K562 (cell line): ENCODE data around the gene TRAPPC5. TPM values are rescaled to one million over a fixed set of nuclear protein-coding genes. Genes with fewer than 3 reads are reported as not detected.

ENCODE experiments used
- CC2D1A ChIP-seq: fragments of 450-650 bp; IDR thresholded peaks from 2 replicates; pipeline ENCODE4 v1.6.1; 2017; ENCODE audit warnings: mild to moderate bottlenecking
- CGGBP1 ChIP-seq: fragments of 250-450 bp; sonication (Bioruptor Pico); IDR thresholded peaks from 2 replicates; pipeline ENCODE4 v1.9.0; 2021; ENCODE audit warnings: mild to moderate bottlenecking
- CHD1 ChIP-seq: fragments of 200-600 bp; sonication (generic); IDR thresholded peaks from one replicate; pipeline ENCODE4 v1.6.1; 2012; ENCODE audit warnings: mild to moderate bottlenecking, moderate library complexity, low read length, inconsistent platforms
- CTCF ChIP-seq, 3 experiments: IDR thresholded peaks in 2 of 3; conservative IDR thresholded peaks in 1 of 3; 2 replicates each; pipeline ENCODE4 v1.5.1; 2011 to 2012; ENCODE audit warnings: low read length in 3 of 3, mild to moderate bottlenecking in 3 of 3, control low read depth in 2 of 3, improper control_type of control experiment in 1 of 3, inconsistent platforms in 1 of 3, low read depth in 1 of 3, mixed read lengths in 1 of 3, moderate library complexity in 1 of 3; ENCODE audit not compliant: insufficient read depth in 2 of 3
- ETV6 ChIP-seq, 3 experiments: fragments of 150-350 bp in 1 of 3; sonication (generic) in 1 of 3; formaldehyde crosslinking in 1 of 3; IDR thresholded peaks; 2 replicates each; pipeline versions ENCODE4 v1.6.1 to v1.8.0; 2014 to 2022; ENCODE audit warnings: borderline replicate concordance in 2 of 3, low read depth in 2 of 3, antibody characterized with exemption in 1 of 3, low read length in 1 of 3, mild to moderate bottlenecking in 1 of 3, missing genetic modification reagents in 1 of 3
- HINFP ChIP-seq: fragments of 450-650 bp; conservative IDR thresholded peaks from 2 replicates; pipeline ENCODE4 v1.6.1; 2016; ENCODE audit warnings: missing genetic modification characterization, low read depth, mild to moderate bottlenecking, control low read depth, missing compliant biosample characterization
- HMG20A ChIP-seq: fragments of 450-650 bp; formaldehyde crosslinking; conservative IDR thresholded peaks from 2 replicates; pipeline ENCODE4 v1.4.0; 2020; ENCODE audit warnings: mild to moderate bottlenecking, mixed read lengths
- MTA3 ChIP-seq: fragments of 450-650 bp; formaldehyde crosslinking; IDR thresholded peaks from 2 replicates; pipeline ENCODE4 v1.6.1; 2017; ENCODE audit warnings: mild to moderate bottlenecking, borderline replicate concordance
- MXI1 ChIP-seq: IDR thresholded peaks from 2 replicates; pipeline ENCODE4 v1.6.1; 2011; ENCODE audit warnings: low read depth, mild to moderate bottlenecking, improper control_type of control experiment, low read length
- POLR2AphosphoS5 ChIP-seq: IDR thresholded peaks from 2 replicates; pipeline ENCODE4 v1.6.1; 2011; ENCODE audit warnings: mild to moderate bottlenecking, low read depth, low read length, moderate library complexity; ENCODE audit not compliant: control insufficient read depth, insufficient read depth
- PTTG1 ChIP-seq: fragments of 450-650 bp; IDR thresholded peaks from 2 replicates; pipeline ENCODE4 v1.6.1; 2016; ENCODE audit warnings: low read depth, mild to moderate bottlenecking, missing genetic modification characterization, missing compliant biosample characterization
- TRIM25 ChIP-seq: fragments of 450-650 bp; IDR thresholded peaks from 2 replicates; pipeline ENCODE4 v1.7.0; 2016; ENCODE audit warnings: borderline replicate concordance
- YBX1 ChIP-seq: fragments of 450-650 bp; IDR thresholded peaks from 2 replicates; pipeline ENCODE4 v1.7.1; 2016; ENCODE audit warnings: mild to moderate bottlenecking
- ZBTB33 ChIP-seq: sonication (generic); formaldehyde crosslinking; IDR thresholded peaks from 2 replicates; pipeline ENCODE4 v1.8.1; 2023; ENCODE audit warnings: mild to moderate bottlenecking, missing genetic modification reagents
- ZBTB8A ChIP-seq: fragments of 450-650 bp; IDR thresholded peaks from 2 replicates; pipeline ENCODE4 v1.6.1; 2018; ENCODE audit warnings: mild to moderate bottlenecking, moderate library complexity; ENCODE audit not compliant: partially characterized antibody
- ZC3H8 ChIP-seq: fragments of 450-650 bp; IDR thresholded peaks from 2 replicates; pipeline ENCODE4 v1.6.1; 2017
- ZKSCAN1 ChIP-seq: fragments of 150-350 bp; IDR thresholded peaks from 2 replicates; pipeline ENCODE4 v1.6.1; 2016; ENCODE audit warnings: low read depth, low read length
- ZNF316 ChIP-seq: fragments of 450-650 bp; IDR thresholded peaks from 2 replicates; pipeline ENCODE4 v1.6.1; 2016
- ZNF444 ChIP-seq: fragments of 250-450 bp; sonication (Bioruptor Pico); IDR thresholded peaks from 2 replicates; pipeline ENCODE4 v1.4.0; 2020; ENCODE audit warnings: mild to moderate bottlenecking, moderate library complexity
- ZNF507 ChIP-seq: conservative IDR thresholded peaks from 2 replicates; pipeline ENCODE4 v1.6.1; 2017; ENCODE audit warnings: missing genetic modification characterization, missing compliant biosample characterization
- ZNF57 ChIP-seq: fragments of 450-650 bp; formaldehyde crosslinking; IDR thresholded peaks from 2 replicates; pipeline ENCODE4 v1.4.0; 2020; ENCODE audit warnings: mild to moderate bottlenecking, moderate library complexity
- polyA plus RNA-seq, 8 experiments: library from polyadenylated mRNA; depleted of rRNA in 4 of 8; stranded (reverse) in 5 of 8; unstranded in 3 of 8; fragments of >200 nt; fragmentation: Nextera tagmentation in 2 of 8; fragmentation: Illumina TruSeq in 1 of 8; extraction: Ambion mirVana in 2 of 8; extraction: Trizol in 1 of 8; gene quantifications; 2 replicates each; pipeline versions ENCODE4 v1.2.1 to v1.2.3, GENCODE V29; 2011 to 2014; ENCODE audit warnings: inconsistent platforms in 1 of 8, missing spikeins in 1 of 8
- total RNA-seq, 7 experiments: library from RNA; depleted of rRNA in 6 of 7; stranded (reverse); fragments of >200 nt in 6 of 7; fragmentation: Illumina TruSeq in 2 of 7; extraction: Trizol in 2 of 7; gene quantifications; 2 replicates each; pipeline versions ENCODE4 v1.2.1 to v1.2.3, GENCODE V29; 2011 to 2021; ENCODE audit warnings: low replicate concordance in 1 of 7

Gene TRAPPC5
- total and polyA plus RNA-seq, 9 of the 15 experiments (the other 6 are each of a cell fraction or from before 2014, with no cell fraction given) = 2.0 to 76.9 (median 29.3) TPM

GRCh38 chr19:7680606-7681339, at the start of gene TRAPPC5 (continued):
- peak; percentile 80; the same call in 1 of the 2 replicates for TF ChIP-seq MTA3
- no peak for TF ChIP-seq ZKSCAN1
- no peak for TF ChIP-seq CHD1
- TF ChIP-seq ZNF316 = no peak
- no peak for TF ChIP-seq MXI1
- TF ChIP-seq CGGBP1 (CRISPR knock-in tag) = no peak
- no peak for TF ChIP-seq ETV6 (IDR thresholded peaks at IDR 0.05; ENCODE audit: borderline replicate concordance in 1 of 2, low read depth in 2 of 2, low read length in 1 of 2)
- TF ChIP-seq ETV6 (CRISPR knock-in tag; IDR thresholded peaks at IDR 0.05; ENCODE audit: borderline replicate concordance) = no peak
- TF ChIP-seq CC2D1A = no peak
- TF ChIP-seq YBX1 = no peak
- no peak for TF ChIP-seq POLR2AphosphoS5
- no peak for TF ChIP-seq HINFP (tag)
- TF ChIP-seq CTCF (IDR thresholded peaks at IDR 0.05 in 2 of 3, conservative IDR thresholded peaks at IDR 0.05 in 1 of 3; ENCODE audit: insufficient read depth in 2 of 3, low read depth in 1 of 3, low read length in 3 of 3) = peak; percentile 84 to 94 (median 92)
- TF ChIP-seq ZBTB33 (CRISPR knock-in tag) = peak; percentile 76
- TF ChIP-seq ZNF444 (CRISPR knock-in tag) = no peak
- no peak for TF ChIP-seq HMG20A (CRISPR knock-in tag)
- no peak for TF ChIP-seq ZNF507 (tag)
- no peak for TF ChIP-seq PTTG1
- TF ChIP-seq ZNF57 (CRISPR knock-in tag) = no peak
- no peak for TF ChIP-seq ZBTB8A
- no peak for TF ChIP-seq TRIM25
- TF ChIP-seq ZC3H8 = no peak
